H1 (cell line): ENCODE measurements around the gene MACROD2. TPM values are rescaled to one million over a fixed set of nuclear protein-coding genes. Genes with fewer than 3 reads are reported as not detected.

Experiments
- CBX8 ChIP-seq: fragments of 300-800, 300-1000 bp; sonication (generic); IDR thresholded peaks from 2 replicates; pipeline ENCODE4 v1.7.1; 2016; ENCODE audit warnings: low read depth, low read length, borderline replicate concordance
- JUN ChIP-seq: IDR thresholded peaks from 2 replicates; pipeline ENCODE4 v1.6.1; 2011; ENCODE audit warnings: low read depth, mild to moderate bottlenecking, improper control_type of control experiment, low read length
- NANOG ChIP-seq: IDR thresholded peaks from 2 replicates; pipeline ENCODE4 v1.6.1; 2011; ENCODE audit warnings: low read length, low read depth, mild to moderate bottlenecking, inconsistent platforms; ENCODE audit not compliant: insufficient read depth, poor library complexity, severe bottlenecking
- SAP30 ChIP-seq: fragments of 300-600 bp; sonication (generic); IDR thresholded peaks from 2 replicates; pipeline ENCODE4 v1.7.1; 2012; ENCODE audit warnings: low read length, moderate library complexity, mild to moderate bottlenecking, inconsistent platforms; ENCODE audit not compliant: insufficient read depth, insufficient replicate concordance
- polyA plus RNA-seq, 7 experiments: library from polyadenylated mRNA; depleted of rRNA in 3 of 7; stranded (reverse) in 5 of 7; unstranded in 2 of 7; fragments of >200 nt in 5 of 7; fragments of 200-250 nt in 2 of 7; gene quantifications; 1 replicate in 5 of 7; 2 replicates in 1 of 7; 4 replicates in 1 of 7; pipeline versions ENCODE4 v1.2.1 to v1.2.3, GENCODE V29; 2011 to 2013; ENCODE audit warnings: missing spikeins in 2 of 7, mixed read lengths in 2 of 7
- total RNA-seq: library from RNA; stranded (reverse); fragmentation: NEBNext Ultra II Directional; extraction: Animal tissue kit (Norgen Biotek cat#: 25700); gene quantifications from 2 replicates; pipeline ENCODE4 v1.2.1, GENCODE V29; 2021

The MACROD2 gene
- total and polyA plus RNA-seq, 2 of the 8 experiments (the other 6 are each of a cell fraction or from before 2014, with no cell fraction given), result 0.70 to 3.9 TPM

- TF ChIP-seq CBX8, result no peak
- no peak for TF ChIP-seq JUN
- TF ChIP-seq SAP30, result no peak
- no peak for TF ChIP-seq NANOG
Measured at GRCh38 chr20:14989535-14990290, 994.4 kb downstream of the MACROD2 start (continued).
